GM12878 (cell line): Measurements from ENCODE around the gene QSOX2.

Source experiments
- CBFB ChIP-seq: IDR thresholded peaks from 2 replicates; pipeline ENCODE4 v1.6.1; 2016; ENCODE audit warnings: antibody characterized with exemption, low read depth
- CREB1 ChIP-seq: IDR thresholded peaks from 2 replicates; pipeline ENCODE4 v1.6.1; 2012; ENCODE audit warnings: low read depth, mild to moderate bottlenecking, inconsistent platforms
- ESRRA ChIP-seq: IDR thresholded peaks from 2 replicates; pipeline ENCODE4 v1.6.1; 2012; ENCODE audit warnings: mild to moderate bottlenecking, low read length, improper control_type of control experiment
- HCFC1 ChIP-seq: fragments of 150-350 bp; IDR thresholded peaks from 2 replicates; pipeline ENCODE4 v1.6.1; 2014; ENCODE audit warnings: low read length
- PAX5 ChIP-seq: IDR thresholded peaks from 2 replicates; pipeline ENCODE4 v1.6.1; 2011; ENCODE audit warnings: low read depth, low read length, borderline replicate concordance
- RAD21 ChIP-seq: IDR thresholded peaks from 2 replicates; pipeline ENCODE4 v1.6.1; 2011; ENCODE audit warnings: mild to moderate bottlenecking, low read depth, low read length, moderate library complexity; ENCODE audit not compliant: insufficient read depth
- ZSCAN29 ChIP-seq: fragments of 450-650 bp; IDR thresholded peaks from 2 replicates; pipeline ENCODE4 v1.6.1; 2017; ENCODE audit warnings: mild to moderate bottlenecking, moderate library complexity
- TF ChIP-seq, protein P1 (sequence below), 3 experiments: IDR thresholded peaks in 2 of 3; conservative IDR thresholded peaks in 1 of 3; 2 replicates each; pipeline ENCODE4 v1.5.1; 2011; ENCODE audit warnings: low read depth in 3 of 3, low read length in 3 of 3, mild to moderate bottlenecking in 3 of 3, control low read depth in 2 of 3, moderate library complexity in 2 of 3, inconsistent platforms in 1 of 3, mixed read lengths in 1 of 3; ENCODE audit not compliant: control insufficient read depth in 2 of 3, insufficient read depth in 1 of 3; ENCODE audit errors: extremely low read depth in 1 of 3
- TF ChIP-seq, protein P2 (sequence below): IDR thresholded peaks from 2 replicates; pipeline ENCODE4 v1.6.1; 2012; ENCODE audit warnings: low read depth, low read length, improper control_type of control experiment
- TF ChIP-seq, protein P3 (sequence below): IDR thresholded peaks from 2 replicates; pipeline ENCODE4 v1.6.1; 2012; ENCODE audit warnings: mild to moderate bottlenecking, low read depth, low read length

DNA sequence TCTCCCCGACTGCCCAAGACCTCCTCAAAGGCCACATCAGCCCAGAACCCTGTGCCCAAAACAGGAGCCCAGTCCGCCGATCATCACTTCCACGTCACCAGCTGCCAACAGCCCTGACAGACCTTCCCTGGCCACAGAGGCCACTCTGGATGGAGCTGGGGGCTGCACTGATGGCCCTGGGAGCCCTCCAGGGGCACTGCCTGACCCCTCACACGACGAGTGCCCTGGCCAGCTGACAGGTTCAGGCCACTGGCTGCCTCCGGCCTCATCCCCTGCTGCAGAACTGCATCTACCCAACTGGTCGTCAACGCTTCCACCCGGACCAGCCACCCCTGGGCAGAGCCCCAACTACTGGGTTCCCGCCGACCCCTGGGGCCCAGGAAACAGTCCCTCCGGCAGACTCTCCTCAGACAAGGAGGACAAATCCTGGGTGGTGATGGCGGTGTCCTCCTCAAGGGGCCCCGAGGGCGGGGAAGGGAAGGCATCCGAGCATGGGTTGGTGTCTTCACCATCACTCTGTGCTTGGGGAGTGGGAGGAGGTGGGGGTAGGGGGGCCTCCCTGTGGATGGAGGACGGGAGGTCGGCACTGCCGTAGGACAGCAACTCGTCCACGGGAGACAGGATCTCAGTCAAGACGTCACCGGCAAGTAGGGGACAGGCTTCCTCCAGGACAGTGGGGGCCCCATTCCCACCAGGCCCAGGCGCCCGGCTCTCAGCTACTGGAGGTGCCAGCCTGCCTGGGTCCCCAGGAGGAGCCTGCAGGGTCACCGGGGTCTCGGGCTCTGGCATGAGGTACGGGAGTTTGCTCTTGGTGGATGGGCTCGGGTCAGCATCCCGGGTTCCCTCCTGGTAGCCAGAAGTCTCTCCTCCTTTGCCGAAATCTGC, 7.9 kb upstream of the QSOX2 start:
- TF ChIP-seq ZSCAN29 (no peak), ESRRA (no peak), CBFB (no peak), HCFC1 (no peak), PAX5 (no peak), RAD21 (no peak), CREB1 (no peak)
- TF ChIP-seq, protein P1, sequence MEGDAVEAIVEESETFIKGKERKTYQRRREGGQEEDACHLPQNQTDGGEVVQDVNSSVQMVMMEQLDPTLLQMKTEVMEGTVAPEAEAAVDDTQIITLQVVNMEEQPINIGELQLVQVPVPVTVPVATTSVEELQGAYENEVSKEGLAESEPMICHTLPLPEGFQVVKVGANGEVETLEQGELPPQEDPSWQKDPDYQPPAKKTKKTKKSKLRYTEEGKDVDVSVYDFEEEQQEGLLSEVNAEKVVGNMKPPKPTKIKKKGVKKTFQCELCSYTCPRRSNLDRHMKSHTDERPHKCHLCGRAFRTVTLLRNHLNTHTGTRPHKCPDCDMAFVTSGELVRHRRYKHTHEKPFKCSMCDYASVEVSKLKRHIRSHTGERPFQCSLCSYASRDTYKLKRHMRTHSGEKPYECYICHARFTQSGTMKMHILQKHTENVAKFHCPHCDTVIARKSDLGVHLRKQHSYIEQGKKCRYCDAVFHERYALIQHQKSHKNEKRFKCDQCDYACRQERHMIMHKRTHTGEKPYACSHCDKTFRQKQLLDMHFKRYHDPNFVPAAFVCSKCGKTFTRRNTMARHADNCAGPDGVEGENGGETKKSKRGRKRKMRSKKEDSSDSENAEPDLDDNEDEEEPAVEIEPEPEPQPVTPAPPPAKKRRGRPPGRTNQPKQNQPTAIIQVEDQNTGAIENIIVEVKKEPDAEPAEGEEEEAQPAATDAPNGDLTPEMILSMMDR (IDR thresholded peaks at IDR 0.05 in 2 of 3, conservative IDR thresholded peaks at IDR 0.05 in 1 of 3; ENCODE audit: control insufficient read depth in 2 of 3, extremely low read depth in 1 of 3, insufficient read depth in 1 of 3, low read depth in 3 of 3, low read length in 3 of 3): no peak
- TF ChIP-seq, protein P2, sequence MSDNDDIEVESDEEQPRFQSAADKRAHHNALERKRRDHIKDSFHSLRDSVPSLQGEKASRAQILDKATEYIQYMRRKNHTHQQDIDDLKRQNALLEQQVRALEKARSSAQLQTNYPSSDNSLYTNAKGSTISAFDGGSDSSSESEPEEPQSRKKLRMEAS: no peak
- TF ChIP-seq, protein P3, sequence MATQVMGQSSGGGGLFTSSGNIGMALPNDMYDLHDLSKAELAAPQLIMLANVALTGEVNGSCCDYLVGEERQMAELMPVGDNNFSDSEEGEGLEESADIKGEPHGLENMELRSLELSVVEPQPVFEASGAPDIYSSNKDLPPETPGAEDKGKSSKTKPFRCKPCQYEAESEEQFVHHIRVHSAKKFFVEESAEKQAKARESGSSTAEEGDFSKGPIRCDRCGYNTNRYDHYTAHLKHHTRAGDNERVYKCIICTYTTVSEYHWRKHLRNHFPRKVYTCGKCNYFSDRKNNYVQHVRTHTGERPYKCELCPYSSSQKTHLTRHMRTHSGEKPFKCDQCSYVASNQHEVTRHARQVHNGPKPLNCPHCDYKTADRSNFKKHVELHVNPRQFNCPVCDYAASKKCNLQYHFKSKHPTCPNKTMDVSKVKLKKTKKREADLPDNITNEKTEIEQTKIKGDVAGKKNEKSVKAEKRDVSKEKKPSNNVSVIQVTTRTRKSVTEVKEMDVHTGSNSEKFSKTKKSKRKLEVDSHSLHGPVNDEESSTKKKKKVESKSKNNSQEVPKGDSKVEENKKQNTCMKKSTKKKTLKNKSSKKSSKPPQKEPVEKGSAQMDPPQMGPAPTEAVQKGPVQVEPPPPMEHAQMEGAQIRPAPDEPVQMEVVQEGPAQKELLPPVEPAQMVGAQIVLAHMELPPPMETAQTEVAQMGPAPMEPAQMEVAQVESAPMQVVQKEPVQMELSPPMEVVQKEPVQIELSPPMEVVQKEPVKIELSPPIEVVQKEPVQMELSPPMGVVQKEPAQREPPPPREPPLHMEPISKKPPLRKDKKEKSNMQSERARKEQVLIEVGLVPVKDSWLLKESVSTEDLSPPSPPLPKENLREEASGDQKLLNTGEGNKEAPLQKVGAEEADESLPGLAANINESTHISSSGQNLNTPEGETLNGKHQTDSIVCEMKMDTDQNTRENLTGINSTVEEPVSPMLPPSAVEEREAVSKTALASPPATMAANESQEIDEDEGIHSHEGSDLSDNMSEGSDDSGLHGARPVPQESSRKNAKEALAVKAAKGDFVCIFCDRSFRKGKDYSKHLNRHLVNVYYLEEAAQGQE: no peak
